ENCODE measurements around the gene CCDC9B.

The CCDC9B gene

GRCh38 chr15:40365624-40366456 lies 25.1 kb upstream of the CCDC9B start:
- no peak for DNase-seq (ENCODE audit: low read depth, low spot score)

DNA sequence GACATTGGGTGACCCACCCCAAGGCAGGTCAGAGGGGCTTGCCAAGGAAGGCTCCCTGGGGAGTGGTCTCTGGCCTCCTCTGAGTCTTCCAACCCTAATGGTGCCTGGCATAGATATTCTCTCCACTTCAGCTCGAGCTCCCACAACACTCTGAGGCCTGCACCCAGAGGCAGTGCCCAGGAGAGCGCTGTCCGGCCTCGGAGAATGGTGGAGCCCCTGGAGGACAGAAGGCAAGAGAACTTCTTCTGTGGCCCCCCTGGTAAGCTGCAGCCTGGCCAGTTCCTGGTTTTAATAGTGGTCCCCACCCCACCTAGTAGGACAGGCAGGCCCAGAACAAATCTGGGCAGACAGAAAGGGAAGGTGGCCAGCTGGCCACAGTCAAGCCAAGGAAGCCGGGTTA lies 24.3 kb upstream of the CCDC9B start:
- DNase-seq (ENCODE audit: low read depth, low spot score), result no peak

- no peak for DNase-seq (ENCODE audit: low read depth, low spot score)
Measured at GRCh38 chr15:40364251-40364650, 23.5 kb upstream of the CCDC9B start.

- no peak for DNase-seq (ENCODE audit: low read depth, low spot score)
Measured at GRCh38 chr15:40363611-40364010, 22.9 kb upstream of the CCDC9B start.

DNA sequence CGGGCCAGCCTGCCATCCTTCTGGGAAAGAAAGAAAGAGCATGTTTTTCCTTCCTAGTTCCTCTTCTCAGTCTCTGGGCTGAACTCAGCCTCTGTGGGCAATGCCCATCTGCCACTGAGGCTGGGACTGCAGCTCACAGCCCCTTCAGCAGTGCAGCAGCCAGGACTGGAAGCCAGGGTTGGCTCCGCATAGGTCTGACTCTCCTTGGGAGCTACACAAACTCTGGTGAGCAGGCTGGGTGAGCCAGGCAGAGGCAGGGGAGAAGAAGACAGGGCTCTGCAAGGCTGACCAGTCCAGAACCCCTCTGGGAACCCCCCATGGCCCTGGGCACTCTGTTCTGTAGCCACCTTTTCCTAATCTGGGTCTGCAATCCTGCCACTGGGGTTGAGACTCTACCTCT lies 20.9 kb upstream of the CCDC9B start:
- DNase-seq (ENCODE audit: low read depth, low spot score), result no peak

DNA sequence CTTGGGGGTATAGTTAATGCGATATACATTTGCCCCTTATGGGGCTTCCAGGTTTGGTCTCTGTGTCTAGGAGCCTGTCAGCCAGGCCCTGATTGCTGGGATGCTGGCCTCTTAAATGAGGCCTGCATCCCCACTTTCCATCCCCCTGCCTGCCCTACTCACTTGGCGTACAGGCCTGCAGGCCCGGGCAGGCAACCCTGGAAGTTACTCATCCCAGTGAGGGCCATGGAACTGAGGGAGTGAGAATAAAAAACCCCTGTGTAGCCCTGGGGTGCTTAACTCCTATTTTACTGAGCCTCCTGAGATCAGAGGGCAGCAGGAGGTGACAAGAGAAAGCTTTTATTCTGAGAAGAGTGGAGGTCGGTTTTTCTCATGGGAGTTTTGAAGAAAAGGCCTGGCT lies 19.3 kb upstream of the CCDC9B start:
- DNase-seq (ENCODE audit: low read depth, low spot score), result no peak

GRCh38 chr15:40358471-40359353 lies 18.0 kb upstream of the CCDC9B start:
- DNase-seq (ENCODE audit: low read depth, low spot score), result no peak

- DNase-seq (ENCODE audit: low read depth, low spot score), result peak; percentile 71
Measured at GRCh38 chr15:40357723-40358470, 17.2 kb upstream of the CCDC9B start, which contains the start of gene DISP2. Gene DISP2 (plus strand): TSS chr15:40358219. CDS start chr15:40358322, 103 bp downstream.

- DNase-seq (ENCODE audit: low read depth, low spot score), result no peak
Measured at GRCh38 chr15:40357246-40357645, 16.5 kb upstream of the CCDC9B start.

- no peak for DNase-seq (ENCODE audit: low read depth, low spot score)
Measured at GRCh38 chr15:40355976-40356585, 15.3 kb upstream of the CCDC9B start.

GRCh38 chr15:40354408-40355171 lies 13.9 kb upstream of the CCDC9B start:
- no peak for DNase-seq (ENCODE audit: low read depth, low spot score)

DNA sequence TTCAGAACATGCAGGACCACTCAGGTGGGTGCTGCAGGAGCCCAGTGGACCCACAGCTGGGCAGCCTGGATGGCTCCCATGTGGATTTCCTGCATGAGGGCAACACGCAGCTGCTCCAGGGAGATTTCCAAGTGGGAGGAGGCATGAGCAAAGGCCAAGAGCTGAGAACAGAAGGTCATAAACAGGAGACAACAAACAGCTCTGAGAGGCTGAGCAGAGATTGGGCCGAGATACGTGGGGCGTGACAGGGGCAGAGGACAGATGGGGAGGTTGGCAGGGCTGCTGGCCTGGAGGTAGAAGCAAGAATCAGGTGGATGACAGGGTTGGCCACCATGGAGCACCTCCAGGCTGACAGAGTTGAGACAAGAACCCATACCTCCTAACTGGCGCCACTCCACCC lies 13.0 kb upstream of the CCDC9B start:
- DNase-seq (ENCODE audit: low read depth, low spot score), result no peak

- no peak for DNase-seq (ENCODE audit: low read depth, low spot score)
Measured at GRCh38 chr15:40352281-40352901, 11.7 kb upstream of the CCDC9B start.

GRCh38 chr15:40349163-40349562 lies 8.4 kb upstream of the CCDC9B start:
- no peak for DNase-seq (ENCODE audit: low read depth, low spot score)

GRCh38 chr15:40348474-40348870 lies 7.7 kb upstream of the CCDC9B start:
- DNase-seq (ENCODE audit: low read depth, low spot score), result no peak

- no peak for DNase-seq (ENCODE audit: low read depth, low spot score)
Measured at GRCh38 chr15:40347559-40348473, 7.1 kb upstream of the CCDC9B start.

- no peak for DNase-seq (ENCODE audit: low read depth, low spot score)
Measured at GRCh38 chr15:40346579-40347558, 6.1 kb upstream of the CCDC9B start.
